PC-9 (cell line): ENCODE results near the gene SEC16A.

Experiments
- EZH2 ChIP-seq: fragments of 200-600 bp; sonication (generic); IDR thresholded peaks from 2 replicates; pipeline ENCODE4 v1.8.0; 2017; ENCODE audit warnings: antibody characterized with exemption, low read depth
- TF ChIP-seq, protein P1 (sequence below): fragments of 200-600 bp; sonication (generic); conservative IDR thresholded peaks from 2 replicates; pipeline ENCODE4 v1.6.1; 2017; ENCODE audit warnings: mixed run types, antibody characterized with exemption, mild to moderate bottlenecking, moderate library complexity

DNA sequence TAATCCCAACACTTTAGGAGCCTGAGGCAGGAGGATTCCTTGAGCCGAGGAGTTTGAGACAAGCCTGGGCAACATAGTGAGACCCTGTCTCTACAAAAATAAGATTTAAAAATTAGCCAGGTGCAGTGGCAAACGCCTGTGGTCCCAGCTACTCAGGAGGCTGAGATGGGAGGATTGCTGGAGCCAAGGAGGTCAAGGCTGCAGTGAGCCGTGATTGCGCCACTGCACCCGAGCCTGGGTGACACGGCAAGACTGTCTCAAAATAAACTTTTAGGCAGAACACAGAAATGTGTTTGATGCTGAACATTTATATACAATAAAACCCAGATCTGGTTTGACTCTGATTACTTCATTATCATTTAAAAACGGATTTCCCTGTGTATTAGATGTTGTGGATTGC, 77.4 kb downstream of the SEC16A start:
- TF ChIP-seq, protein P1, sequence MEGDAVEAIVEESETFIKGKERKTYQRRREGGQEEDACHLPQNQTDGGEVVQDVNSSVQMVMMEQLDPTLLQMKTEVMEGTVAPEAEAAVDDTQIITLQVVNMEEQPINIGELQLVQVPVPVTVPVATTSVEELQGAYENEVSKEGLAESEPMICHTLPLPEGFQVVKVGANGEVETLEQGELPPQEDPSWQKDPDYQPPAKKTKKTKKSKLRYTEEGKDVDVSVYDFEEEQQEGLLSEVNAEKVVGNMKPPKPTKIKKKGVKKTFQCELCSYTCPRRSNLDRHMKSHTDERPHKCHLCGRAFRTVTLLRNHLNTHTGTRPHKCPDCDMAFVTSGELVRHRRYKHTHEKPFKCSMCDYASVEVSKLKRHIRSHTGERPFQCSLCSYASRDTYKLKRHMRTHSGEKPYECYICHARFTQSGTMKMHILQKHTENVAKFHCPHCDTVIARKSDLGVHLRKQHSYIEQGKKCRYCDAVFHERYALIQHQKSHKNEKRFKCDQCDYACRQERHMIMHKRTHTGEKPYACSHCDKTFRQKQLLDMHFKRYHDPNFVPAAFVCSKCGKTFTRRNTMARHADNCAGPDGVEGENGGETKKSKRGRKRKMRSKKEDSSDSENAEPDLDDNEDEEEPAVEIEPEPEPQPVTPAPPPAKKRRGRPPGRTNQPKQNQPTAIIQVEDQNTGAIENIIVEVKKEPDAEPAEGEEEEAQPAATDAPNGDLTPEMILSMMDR, result no peak
- no peak for TF ChIP-seq EZH2
